Measurements from ENCODE around the gene NUP210L. TPM values are rescaled to one million over a fixed set of nuclear protein-coding genes. Genes with fewer than 3 reads are reported as not detected.
"Not testable (repeated sequence)": the region's sequence is repeated elsewhere in the genome, so short reads cannot be mapped to it uniquely, and the experiment has no call there.

Gene NUP210L
- total and polyA plus RNA-seq, 8 donors: 0.18 TPM; not detected in 7

- TF ChIP-seq POLR2A (IDR thresholded peaks at IDR 0.05) (no peak), EP300 (IDR thresholded peaks at IDR 0.05) (no peak), POLR2AphosphoS5 (IDR thresholded peaks at IDR 0.05) (no peak), CTCF (IDR thresholded peaks at IDR 0.05) (no peak)
- Histone ChIP-seq H3K9me3 (no peaks in the 10 kb centered on the region), H3K27me3 (no peaks in the 10 kb centered on the region), H3K4me1 (no peaks in the 10 kb centered on the region), H3K4me3 (no peak overlapping the region), H3K27ac (no peak overlapping the region), H3K36me3 (no peaks in the 10 kb centered on the region)
- 87 to 97% (median 96%) methylated on average over 6 of the region's 6 CpGs for WGBS, 5 donors
- no peak for DNase-seq
- intact Hi-C loops (cut with DNase I; ENCODE audit: low total_unique reads): no loop called here
Measured at GRCh38 chr1:154142358-154142757, 12.5 kb downstream of the NUP210L start.

- H3K36me3 ChIP-seq: no peaks in the 10 kb centered on the region
- TF ChIP-seq CTCF (IDR thresholded peaks at IDR 0.05): no peak
- TF ChIP-seq POLR2A (IDR thresholded peaks at IDR 0.05): no peak
- TF ChIP-seq EP300 (IDR thresholded peaks at IDR 0.05): no peak
- TF ChIP-seq POLR2AphosphoS5 (IDR thresholded peaks at IDR 0.05): no peak
- H3K4me1 ChIP-seq: no peaks in the 10 kb centered on the region
- 42 to 53% (median 50%) methylated on average over 3 of the region's 3 CpGs for WGBS, 5 donors
- H3K27me3 ChIP-seq: no peaks in the 10 kb centered on the region
- no peak for DNase-seq
- H3K9me3 ChIP-seq: no peaks in the 10 kb centered on the region
- no peak overlapping the region for H3K4me3 ChIP-seq
- H3K27ac ChIP-seq: no peak overlapping the region
- intact Hi-C loops (cut with DNase I; ENCODE audit: low total_unique reads): no loop called here
Measured at GRCh38 chr1:154141240-154141639, 13.6 kb downstream of the NUP210L start.

GRCh38 chr1:154137888-154138287 is 17.0 kb downstream of the NUP210L start:
- Histone ChIP-seq H3K9me3 (no peaks in the 10 kb centered on the region), H3K27me3 (no peaks in the 10 kb centered on the region), H3K4me1 (no peaks in the 10 kb centered on the region), H3K36me3 (no peaks in the 10 kb centered on the region), H3K27ac (no peak overlapping the region), H3K4me3 (no peak overlapping the region)
- TF ChIP-seq POLR2A (IDR thresholded peaks at IDR 0.05) (no peak), POLR2AphosphoS5 (IDR thresholded peaks at IDR 0.05) (no peak), EP300 (IDR thresholded peaks at IDR 0.05) (no peak), CTCF (IDR thresholded peaks at IDR 0.05) (no peak)
- 86 to 91% (median 88%) methylated on average over 3 of the region's 3 CpGs for WGBS, 5 donors
- intact Hi-C loops (cut with DNase I; ENCODE audit: low total_unique reads): no loop called here
- DNase-seq: no peak

GRCh38 chr1:154133256-154133655 is 21.6 kb downstream of the NUP210L start:
- no peak for DNase-seq
- Histone ChIP-seq H3K4me1 (no peaks in the 10 kb centered on the region), H3K36me3 (no peaks in the 10 kb centered on the region), H3K27me3 (no peaks in the 10 kb centered on the region), H3K4me3 (no peak overlapping the region), H3K27ac (no peak overlapping the region), H3K9me3 (no peaks in the 10 kb centered on the region)
- intact Hi-C loops (cut with DNase I; ENCODE audit: low total_unique reads): no loop called here
- no peak for TF ChIP-seq POLR2AphosphoS5 (IDR thresholded peaks at IDR 0.05)
- WGBS, 5 donors: 94 to 98% (median 96%) methylated on average over 2 of the region's 2 CpGs

- Histone ChIP-seq H3K27ac (no peak overlapping the region), H3K4me3 (no peak overlapping the region), H3K27me3 (no peaks in the 10 kb centered on the region), H3K9me3 (no peaks in the 10 kb centered on the region), H3K4me1 (no peaks in the 10 kb centered on the region), H3K36me3 (no peaks in the 10 kb centered on the region)
- intact Hi-C loops (cut with DNase I; ENCODE audit: low total_unique reads): no loop called here
- 45 to 69% (median 59%) methylated on average over 2 of the region's 2 CpGs for WGBS, 5 donors
- TF ChIP-seq POLR2AphosphoS5 (IDR thresholded peaks at IDR 0.05) (no peak), POLR2A (IDR thresholded peaks at IDR 0.05) (no peak), CTCF (IDR thresholded peaks at IDR 0.05) (no peak), EP300 (IDR thresholded peaks at IDR 0.05) (no peak)
- no peak for DNase-seq
Measured at GRCh38 chr1:154129391-154129970, 25.4 kb downstream of the NUP210L start.

GRCh38 chr1:154123205-154123604 is 31.7 kb downstream of the NUP210L start:
- H3K27ac ChIP-seq; H3K4me1 ChIP-seq; H3K4me3 ChIP-seq; H3K36me3 ChIP-seq; intact Hi-C loops (cut with DNase I; ENCODE audit: low total_unique reads); H3K27me3 ChIP-seq; DNase-seq; H3K9me3 ChIP-seq: not testable (repeated sequence)
- WGBS, 5 donors: 94 to 98% (median 96%) methylated on average over 11 of the region's 11 CpGs

All from stomach (tissue), 9 donors.